ENCODE data around the gene PARK7. TPM values are rescaled to one million over a fixed set of nuclear protein-coding genes. Genes with fewer than 3 reads are reported as not detected.

Gene PARK7
- polyA plus RNA-seq, 1 experiment: 479 TPM

GRCh38 chr1:7938070-7938469, 23.4 kb upstream of the PARK7 start:
- Histone ChIP-seq H3K27ac (ENCODE audit: low read depth, low read length) (no peak overlapping the region), H3K9me3 (ENCODE audit: control insufficient read depth, insufficient read depth, low read length) (no peaks in the 10 kb centered on the region; the same call in 1 of the 2 replicates), H3K27me3 (ENCODE audit: control insufficient read depth, insufficient read depth, low read length) (peaks cover 8% of the 10 kb centered on the region), H3K4me3 (ENCODE audit: low read depth, low read length) (no peak overlapping the region)
- TF ChIP-seq CTCF (IDR thresholded peaks at IDR 0.05; ENCODE audit: low read depth, low read length): no peak
- no peak for DNase-seq (ENCODE audit: low read depth, low spot score)
- CTCF ChIA-PET: no interaction called here
- POLR2A ChIA-PET: no interaction called here

DNA sequence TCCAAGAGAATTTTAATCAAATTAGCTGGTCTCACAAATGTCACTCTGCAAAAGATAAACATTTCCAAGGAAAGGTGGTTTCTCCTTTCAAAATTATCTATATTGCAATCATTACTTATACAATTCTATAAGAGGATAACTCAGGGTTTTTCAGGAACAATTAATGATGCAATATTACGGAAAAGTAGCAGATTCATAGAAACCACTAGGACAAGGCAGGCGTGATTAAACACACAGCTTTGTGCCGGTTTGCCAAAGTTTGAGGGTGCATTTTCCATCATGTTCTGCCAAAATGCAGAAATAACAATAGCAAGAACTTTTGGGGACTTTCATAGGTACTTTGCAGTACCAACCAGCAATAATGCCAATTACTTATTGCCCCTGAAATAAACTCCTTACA, 21.5 kb upstream of the PARK7 start:
- H3K27ac ChIP-seq (ENCODE audit: low read depth, low read length): no peak overlapping the region
- ChIA-PET POLR2A (interaction anchor here (0.6 kb wide), 1 partner anchor 276 kb away, joined by 3 read pairs; no protein-coding TSS in a partner anchor), CTCF (interaction anchor here (0.6 to 1.6 kb wide), 2 partner anchors 8 to 37 kb away, joined by 3 read pairs; no protein-coding TSS in a partner anchor)
- peaks cover 8% of the 10 kb centered on the region for H3K27me3 ChIP-seq (ENCODE audit: control insufficient read depth, insufficient read depth, low read length)
- TF ChIP-seq CTCF (IDR thresholded peaks at IDR 0.05; ENCODE audit: low read depth, low read length): no peak
- H3K4me3 ChIP-seq (ENCODE audit: low read depth, low read length): no peak overlapping the region
- no peak for DNase-seq (ENCODE audit: low read depth, low spot score)
- H3K9me3 ChIP-seq (ENCODE audit: control insufficient read depth, insufficient read depth, low read length): no peaks in the 10 kb centered on the region; the same call in 1 of the 2 replicates

GRCh38 chr1:7940745-7941436, 20.6 kb upstream of the PARK7 start, which contains the start of gene TNFRSF9:
TSS of gene TNFRSF9 (minus strand) at chr1:7940839. CDS start at chr1:7939994, 845 bp downstream.
- DNase-seq (ENCODE audit: low read depth, low spot score): no peak
- Histone ChIP-seq H3K9me3 (ENCODE audit: control insufficient read depth, insufficient read depth, low read length) (no peaks in the 10 kb centered on the region; the same call in 1 of the 2 replicates), H3K27me3 (ENCODE audit: control insufficient read depth, insufficient read depth, low read length) (peaks cover 5% of the 10 kb centered on the region), H3K27ac (ENCODE audit: low read depth, low read length) (no peak within 1 kb of the TSS), H3K4me3 (ENCODE audit: low read depth, low read length) (no peak within 1 kb of the TSS)
- ChIA-PET POLR2A (interaction anchor here (0.6 to 1.2 kb wide), 2 partner anchors 20 kb away, joined by 4 read pairs; partner anchors contain the start of gene PARK7), CTCF (interaction anchor here (0.7 to 1.6 kb wide), 5 partner anchors 9 to 375 kb away, joined by 3 read pairs; no protein-coding TSS in a partner anchor)
- TF ChIP-seq CTCF (IDR thresholded peaks at IDR 0.05; ENCODE audit: low read depth, low read length): no peak

DNA sequence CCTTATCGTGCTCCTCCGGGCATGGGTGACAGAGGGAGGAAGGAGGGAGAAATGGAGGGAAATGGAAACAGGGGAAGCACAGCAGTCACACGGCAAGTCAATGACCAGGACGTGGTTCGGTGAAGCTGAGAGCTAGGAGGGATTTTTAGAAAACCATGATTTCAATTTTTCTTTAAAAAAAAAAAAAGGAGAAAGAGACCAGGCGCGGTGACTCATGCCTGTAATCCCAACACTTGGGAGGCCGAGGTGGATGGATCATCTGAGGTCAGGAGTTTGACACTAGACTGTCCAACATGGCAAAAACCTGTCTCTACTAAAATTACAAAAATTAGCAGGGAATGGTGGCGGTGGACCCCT, 20.1 kb upstream of the PARK7 start:
- H3K9me3 ChIP-seq (ENCODE audit: control insufficient read depth, insufficient read depth, low read length): no peaks in the 10 kb centered on the region; the same call in 1 of the 2 replicates
- no peak overlapping the region for H3K27ac ChIP-seq (ENCODE audit: low read depth, low read length)
- POLR2A ChIA-PET: interaction anchor here (1.2 kb wide), 1 partner anchor 20 kb away, joined by 4 read pairs; the partner anchor contains the start of gene PARK7
- no peak overlapping the region for H3K4me3 ChIP-seq (ENCODE audit: low read depth, low read length)
- DNase-seq (ENCODE audit: low read depth, low spot score): no peak
- CTCF ChIA-PET: interaction anchor here (0.7 to 1.6 kb wide), 4 partner anchors 9 to 375 kb away, joined by 3 read pairs; no protein-coding TSS in a partner anchor
- H3K27me3 ChIP-seq (ENCODE audit: control insufficient read depth, insufficient read depth, low read length): peaks cover 5% of the 10 kb centered on the region
- TF ChIP-seq CTCF (IDR thresholded peaks at IDR 0.05; ENCODE audit: low read depth, low read length): no peak

Data from AG04450 (cell line).